Measurements from ENCODE around the gene TMEM14C. TPM values are rescaled to one million over a fixed set of nuclear protein-coding genes. Genes with fewer than 3 reads are reported as not detected.

Gene TMEM14C
- total RNA-seq, 4 donors from 2014 or later, result 103 to 215 (median 162) TPM

- 94 to 95% methylated on average over 8 of the region's 8 CpGs for WGBS, 2 donors
- DNase-seq, result no peak
- Histone ChIP-seq H3K9me3 (no peaks in the 10 kb centered on the region), H3K4me1 (peaks cover 19 to 23% of the 10 kb centered on the region in 2 donors), H3K27me3 (no peaks in the 10 kb centered on the region), H3K27ac (no peak overlapping the region), H3K4me3 (replicated peaks in 1 of 3) (peak overlapping the region in 1 of 3 donors; percentile 61), H3K36me3 (peaks cover 0 to 7% of the 10 kb centered on the region in 2 donors)
- TF ChIP-seq POLR2A (IDR thresholded peaks at IDR 0.05) (no peak), CTCF (IDR thresholded peaks at IDR 0.05) (no peak)
- intact Hi-C loops (cut with DNase I), result loop anchor here (10.0 kb wide), 2 partner anchors 52 to 178 kb away; partner anchors contain the start of gene TMEM14B
These were observed 29.8 kb upstream of the TMEM14C start for GRCh38 chr6:10692965-10693538.

- Histone ChIP-seq H3K36me3 (peaks cover 6 to 12% of the 10 kb centered on the region in 2 donors), H3K27ac (peak within 1 kb of the TSS; percentile 90 to 97 (median 96)), H3K4me3 (replicated peaks in 1 of 3) (peak within 1 kb of the TSS; percentile 50 to 91 (median 61)), H3K27me3 (no peaks in the 10 kb centered on the region), H3K9me3 (no peaks in the 10 kb centered on the region), H3K4me1 (peaks cover 19 to 23% of the 10 kb centered on the region in 2 donors)
- TF ChIP-seq CTCF (IDR thresholded peaks at IDR 0.05) (no peak), POLR2A (IDR thresholded peaks at IDR 0.05) (peak in 1 of 2 donors; percentile 87)
- DNase-seq, result peak; percentile 92 to 94
- intact Hi-C loops (cut with DNase I), result loop anchor here (10.0 kb wide), 2 partner anchors 50 to 180 kb away; partner anchors contain the start of gene TMEM14B
- 0 to 1% methylated on average over 53 of the region's 53 CpGs for WGBS, 2 donors
These were observed 28.4 kb upstream of the TMEM14C start, which contains the start of the genes C6orf52 and PAK1IP1 for GRCh38 chr6:10694302-10695085. Gene C6orf52, minus strand, starts transcription at chr6:10694616. Its CDS starts 7,066 bp downstream, at chr6:10687550. Gene PAK1IP1, plus strand, starts transcription at chr6:10694972. Its CDS starts 14 bp downstream, at chr6:10694986.

GRCh38 chr6:10695086-10695657 is 27.7 kb upstream of the TMEM14C start:
- peaks cover 6 to 12% of the 10 kb centered on the region in 2 donors for H3K36me3 ChIP-seq
- no peak for DNase-seq
- H3K27ac ChIP-seq, result peak overlapping the region; percentile 90 to 97 (median 96)
- peaks cover 19 to 23% of the 10 kb centered on the region in 2 donors for H3K4me1 ChIP-seq
- TF ChIP-seq POLR2A (IDR thresholded peaks at IDR 0.05) (no peak), CTCF (IDR thresholded peaks at IDR 0.05) (no peak)
- H3K27me3 ChIP-seq, result no peaks in the 10 kb centered on the region
- H3K9me3 ChIP-seq, result no peaks in the 10 kb centered on the region
- WGBS, 2 donors, result 1% methylated on average over 17 of the region's 17 CpGs
- intact Hi-C loops (cut with DNase I), result loop anchor here (10.0 kb wide), 2 partner anchors 50 to 180 kb away; partner anchors contain the start of gene TMEM14B
- H3K4me3 ChIP-seq (replicated peaks in 1 of 3), result peak overlapping the region; percentile 47 to 61 (median 50)

GRCh38 chr6:10696655-10697054 is 26.2 kb upstream of the TMEM14C start:
- H3K27me3 ChIP-seq, result no peaks in the 10 kb centered on the region
- H3K4me1 ChIP-seq, result peaks cover 19 to 23% of the 10 kb centered on the region in 2 donors
- intact Hi-C loops (cut with DNase I), result loop anchor here (10.0 kb wide), 2 partner anchors 48 to 182 kb away; partner anchors contain the start of gene TMEM14B
- TF ChIP-seq CTCF (IDR thresholded peaks at IDR 0.05) (no peak), POLR2A (IDR thresholded peaks at IDR 0.05) (no peak)
- H3K27ac ChIP-seq, result no peak overlapping the region
- H3K9me3 ChIP-seq, result no peaks in the 10 kb centered on the region
- no peak overlapping the region for H3K4me3 ChIP-seq (replicated peaks in 1 of 3)
- no peak for DNase-seq
- 94% methylated on average over 4 of the region's 4 CpGs for WGBS, 2 donors
- peaks cover 6 to 12% of the 10 kb centered on the region in 2 donors for H3K36me3 ChIP-seq
